Activated B cell treated with CpG ODN at 0.5 μM for 24 hours (primary cell): Measurements from ENCODE around the gene GLRX3. TPM values are rescaled to one million over a fixed set of nuclear protein-coding genes. Genes with fewer than 3 reads are reported as not detected.

ENCODE experiments used
- ATAC-seq: fragments of 200-7000 bp; cut with Tn5 transposase; one replicate; pipeline ENCODE4 v1.10.0; 2021; ENCODE audit warnings: low read depth, mild to moderate bottlenecking, moderate library complexity
- CTCF ChIA-PET: fragments of 350-600 bp; sonication (Branson Sonifier 250); formaldehyde crosslinking; loops from one replicate; lab custom pipeline; 2021; ENCODE audit warnings: antibody characterized with exemption; lab: Charles Lee
- POLR2A ChIA-PET: fragments of 350-600 bp; sonication (Branson Sonifier 250); formaldehyde crosslinking; loops from one replicate; lab custom pipeline; 2021; ENCODE audit warnings: antibody characterized with exemption; lab: Charles Lee
- DNase-seq: peaks from one replicate; pipeline ENCODE4 v3.0.0; 2022
- H3K27ac Mint-ChIP-seq: one replicate; pipeline ENCODE4 v1.8.0; 2020; ENCODE audit warnings: mixed read lengths
- H3K27me3 Mint-ChIP-seq: one replicate; pipeline ENCODE4 v1.8.0; 2021; ENCODE audit warnings: mixed read lengths
- H3K36me3 Mint-ChIP-seq: one replicate; pipeline ENCODE4 v1.8.0; 2021; ENCODE audit warnings: low read depth, mixed read lengths
- H3K4me1 Mint-ChIP-seq: one replicate; pipeline ENCODE4 v1.8.0; 2021; ENCODE audit warnings: mixed read lengths
- H3K4me3 Mint-ChIP-seq: one replicate; pipeline ENCODE4 v1.8.0; 2020; ENCODE audit warnings: mild to moderate bottlenecking, mixed read lengths
- H3K9me3 Mint-ChIP-seq: one replicate; pipeline ENCODE4 v1.8.0; 2020; ENCODE audit warnings: mixed read lengths
- intact Hi-C: fragments of 100-400 bp; cut with micrococcal nuclease; formaldehyde crosslinking; loops from one replicate; pipeline ENCODE4 v1.15.1; 2024
- total RNA-seq: library from RNA; stranded (reverse); gene quantifications from 2 replicates; pipeline ENCODE4 v1.2.3, GENCODE V29; 2022
- TF ChIP-seq, protein P1 (sequence below): fragments of 200-600 bp; IDR thresholded peaks from one replicate; pipeline ENCODE4 v1.8.0; 2022; ENCODE audit warnings: antibody characterized with exemption, mild to moderate bottlenecking

The GLRX3 gene
- total RNA-seq, 1 donor from 2014 or later = 80.6 TPM

DNA sequence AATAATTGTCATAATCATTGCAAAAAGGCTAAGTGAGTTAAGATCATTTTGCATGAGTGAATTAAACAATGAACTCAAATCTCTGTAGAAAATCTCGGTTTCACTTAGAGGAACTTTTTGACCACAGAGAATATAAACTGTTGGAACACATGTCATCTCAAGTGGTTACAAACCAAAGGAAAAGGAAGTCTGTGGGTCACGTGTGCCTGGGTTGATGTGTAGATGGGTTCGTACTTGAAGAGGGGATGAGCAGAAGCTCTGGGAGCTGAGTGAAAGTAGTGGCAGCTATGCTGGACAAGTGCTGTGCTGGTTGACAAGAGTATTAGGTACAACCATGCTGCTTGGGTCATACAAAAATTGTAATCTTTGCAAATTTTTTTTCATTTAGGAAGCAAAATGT, 35.0 kb downstream of the GLRX3 start:
- H3K4me3 Mint-ChIP-seq = no peak overlapping the region
- CTCF ChIA-PET = no interaction called here
- TF ChIP-seq, protein P1, sequence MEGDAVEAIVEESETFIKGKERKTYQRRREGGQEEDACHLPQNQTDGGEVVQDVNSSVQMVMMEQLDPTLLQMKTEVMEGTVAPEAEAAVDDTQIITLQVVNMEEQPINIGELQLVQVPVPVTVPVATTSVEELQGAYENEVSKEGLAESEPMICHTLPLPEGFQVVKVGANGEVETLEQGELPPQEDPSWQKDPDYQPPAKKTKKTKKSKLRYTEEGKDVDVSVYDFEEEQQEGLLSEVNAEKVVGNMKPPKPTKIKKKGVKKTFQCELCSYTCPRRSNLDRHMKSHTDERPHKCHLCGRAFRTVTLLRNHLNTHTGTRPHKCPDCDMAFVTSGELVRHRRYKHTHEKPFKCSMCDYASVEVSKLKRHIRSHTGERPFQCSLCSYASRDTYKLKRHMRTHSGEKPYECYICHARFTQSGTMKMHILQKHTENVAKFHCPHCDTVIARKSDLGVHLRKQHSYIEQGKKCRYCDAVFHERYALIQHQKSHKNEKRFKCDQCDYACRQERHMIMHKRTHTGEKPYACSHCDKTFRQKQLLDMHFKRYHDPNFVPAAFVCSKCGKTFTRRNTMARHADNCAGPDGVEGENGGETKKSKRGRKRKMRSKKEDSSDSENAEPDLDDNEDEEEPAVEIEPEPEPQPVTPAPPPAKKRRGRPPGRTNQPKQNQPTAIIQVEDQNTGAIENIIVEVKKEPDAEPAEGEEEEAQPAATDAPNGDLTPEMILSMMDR = no peak
- POLR2A ChIA-PET = no interaction called here
- no peaks in the 10 kb centered on the region for H3K9me3 Mint-ChIP-seq
- peaks cover 11% of the 10 kb centered on the region for H3K4me1 Mint-ChIP-seq
- no peak overlapping the region for H3K27ac Mint-ChIP-seq
- no peaks in the 10 kb centered on the region for H3K27me3 Mint-ChIP-seq
- H3K36me3 Mint-ChIP-seq = peaks cover 83% of the 10 kb centered on the region
- ATAC-seq = no peak
- intact Hi-C loops = no loop called here
- no peak for DNase-seq

DNA sequence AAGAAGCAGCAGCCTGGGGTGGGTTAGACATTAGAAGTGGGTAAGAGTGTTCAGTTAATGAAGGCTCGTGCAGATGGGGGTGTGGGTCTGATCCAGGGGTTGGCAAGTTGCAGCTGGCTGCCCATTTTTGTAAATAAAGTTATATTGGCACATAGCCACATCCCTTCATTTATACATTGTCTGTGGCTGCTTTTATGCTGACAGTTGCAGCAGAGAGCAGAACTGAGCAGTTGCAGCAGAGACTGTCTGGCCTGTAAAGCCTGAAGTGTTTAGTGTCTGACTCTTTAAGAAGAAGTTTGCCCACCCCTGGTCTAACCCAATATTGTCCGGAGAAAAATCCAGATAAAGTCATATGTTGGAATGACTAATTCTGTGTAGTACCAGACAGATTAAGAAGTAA, 38.1 kb downstream of the GLRX3 start:
- intact Hi-C loops = no loop called here
- H3K9me3 Mint-ChIP-seq = no peaks in the 10 kb centered on the region
- TF ChIP-seq, protein P1 = no peak
- ChIA-PET POLR2A (no interaction called here), CTCF (no interaction called here)
- no peak for ATAC-seq
- H3K4me3 Mint-ChIP-seq = no peak overlapping the region
- H3K36me3 Mint-ChIP-seq = peaks cover 72% of the 10 kb centered on the region
- H3K27ac Mint-ChIP-seq = no peak overlapping the region
- no peak for DNase-seq
- peaks cover 11% of the 10 kb centered on the region for H3K4me1 Mint-ChIP-seq
- H3K27me3 Mint-ChIP-seq = no peaks in the 10 kb centered on the region

DNA sequence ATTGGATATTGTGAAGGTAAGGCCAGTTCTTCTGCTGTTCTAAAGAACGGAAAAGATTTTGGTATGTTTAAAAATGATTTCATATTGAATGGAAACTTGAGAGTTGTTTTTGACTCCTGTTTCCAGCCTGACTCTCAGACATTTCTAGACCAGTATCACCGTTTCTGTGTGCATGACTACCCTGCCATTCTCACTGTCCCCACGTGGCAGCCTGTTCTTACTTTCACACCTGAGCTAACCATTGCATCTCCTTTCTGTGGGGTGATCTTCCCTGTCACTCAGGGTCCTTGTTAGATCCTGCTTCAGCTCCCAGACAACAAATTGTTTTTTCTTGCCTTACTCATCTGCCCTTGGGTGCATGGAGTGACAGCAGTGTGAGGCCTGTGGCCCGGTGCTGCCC, 38.9 kb downstream of the GLRX3 start:
- no peak for DNase-seq
- H3K9me3 Mint-ChIP-seq = no peaks in the 10 kb centered on the region
- CTCF ChIA-PET = no interaction called here
- H3K4me3 Mint-ChIP-seq = no peak overlapping the region
- no peaks in the 10 kb centered on the region for H3K27me3 Mint-ChIP-seq
- TF ChIP-seq, protein P1 = no peak
- intact Hi-C loops = no loop called here
- peaks cover 71% of the 10 kb centered on the region for H3K36me3 Mint-ChIP-seq
- POLR2A ChIA-PET = no interaction called here
- no peak for ATAC-seq
- H3K4me1 Mint-ChIP-seq = peaks cover 7% of the 10 kb centered on the region
- H3K27ac Mint-ChIP-seq = no peak overlapping the region

DNA sequence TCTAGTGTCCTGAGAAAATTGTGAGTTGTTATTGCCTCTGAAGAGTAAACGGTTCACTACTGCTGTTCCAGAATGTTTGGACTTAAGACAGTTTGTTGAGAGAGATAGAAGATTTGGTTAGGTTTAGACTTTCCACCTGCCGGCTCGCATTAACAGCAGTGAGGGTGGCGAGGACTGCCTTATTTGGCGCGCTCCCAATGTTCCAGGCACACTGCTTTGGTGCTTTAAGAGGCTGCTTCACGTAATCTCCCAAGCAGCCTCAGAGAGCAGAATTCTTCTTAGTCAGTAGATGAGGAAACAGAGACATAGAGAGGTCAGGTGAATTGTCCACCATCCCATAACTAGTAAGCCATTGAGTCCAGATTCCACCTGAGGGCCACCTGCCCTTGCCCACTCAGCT, 41.1 kb downstream of the GLRX3 start:
- DNase-seq (no peak), ATAC-seq (no peak)
- Mint-ChIP-seq H3K27me3 (no peaks in the 10 kb centered on the region), H3K36me3 (peaks cover 76% of the 10 kb centered on the region), H3K4me1 (peaks cover 8% of the 10 kb centered on the region), H3K27ac (no peak overlapping the region), H3K4me3 (no peak overlapping the region), H3K9me3 (no peaks in the 10 kb centered on the region)
- CTCF ChIA-PET = no interaction called here
- TF ChIP-seq, protein P1 = no peak
- POLR2A ChIA-PET = no interaction called here
- intact Hi-C loops = no loop called here

DNA sequence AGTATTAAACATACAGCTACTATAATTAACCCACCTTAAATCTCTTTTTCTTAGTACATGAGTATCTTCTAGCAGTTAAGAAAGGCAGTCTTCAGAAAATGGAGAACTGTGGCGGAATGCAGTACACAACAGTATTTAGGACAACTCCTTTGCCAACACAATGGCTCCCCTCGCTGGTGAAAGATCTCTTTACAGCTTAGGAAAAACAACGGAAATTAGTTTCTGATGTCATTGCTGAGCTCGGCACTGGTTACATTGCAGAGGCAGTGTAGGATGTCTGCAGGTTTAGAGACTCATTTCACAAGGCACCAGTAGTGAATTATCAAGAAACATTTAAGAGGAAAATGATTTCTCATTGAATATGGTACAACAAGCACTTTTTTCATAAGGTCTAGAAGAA, 43.4 kb downstream of the GLRX3 start:
- CTCF ChIA-PET = no interaction called here
- TF ChIP-seq, protein P1 = no peak
- intact Hi-C loops = no loop called here
- H3K27ac Mint-ChIP-seq = no peak overlapping the region
- peaks cover 76% of the 10 kb centered on the region for H3K36me3 Mint-ChIP-seq
- peaks cover 8% of the 10 kb centered on the region for H3K4me1 Mint-ChIP-seq
- POLR2A ChIA-PET = interaction anchor here (1.0 kb wide), 1 partner anchor 70 kb away, joined by 3 read pairs; no protein-coding TSS in a partner anchor
- H3K27me3 Mint-ChIP-seq = no peaks in the 10 kb centered on the region
- H3K4me3 Mint-ChIP-seq = no peak overlapping the region
- ATAC-seq (no peak), DNase-seq (no peak)
- no peaks in the 10 kb centered on the region for H3K9me3 Mint-ChIP-seq
